ENCODE measurements around the gene SLC1A7.

The SLC1A7 gene

GRCh38 chr1:53090227-53091147 is 52.0 kb downstream of the SLC1A7 start:
- no peak for DNase-seq (ENCODE audit: low spot score)

GRCh38 chr1:53089478-53090226 is 52.8 kb downstream of the SLC1A7 start:
- no peak for DNase-seq (ENCODE audit: low spot score)

GRCh38 chr1:53088616-53089300 is 53.7 kb downstream of the SLC1A7 start:
- DNase-seq (ENCODE audit: low spot score), result no peak

GRCh38 chr1:53087332-53088285 is 54.8 kb downstream of the SLC1A7 start:
- no peak for DNase-seq (ENCODE audit: low spot score)

- DNase-seq (ENCODE audit: low spot score), result no peak
Measured at GRCh38 chr1:53086491-53087070, 55.9 kb downstream of the SLC1A7 start.

- DNase-seq (ENCODE audit: low spot score), result no peak
Measured at GRCh38 chr1:53085405-53085804, 57.0 kb downstream of the SLC1A7 start.

- DNase-seq (ENCODE audit: low spot score), result no peak
Measured at GRCh38 chr1:53084589-53084971, 57.9 kb downstream of the SLC1A7 start.

- no peak for DNase-seq (ENCODE audit: low spot score)
Measured at GRCh38 chr1:53083636-53084588, 58.5 kb downstream of the SLC1A7 start.

- no peak for DNase-seq (ENCODE audit: low spot score)
Measured at GRCh38 chr1:53082826-53083455, 59.5 kb downstream of the SLC1A7 start.

GRCh38 chr1:53081384-53082066 is 60.9 kb downstream of the SLC1A7 start:
- no peak for DNase-seq (ENCODE audit: low spot score)

- DNase-seq (ENCODE audit: low spot score), result no peak
Measured at GRCh38 chr1:53080769-53081168, 61.7 kb downstream of the SLC1A7 start.

- no peak for DNase-seq (ENCODE audit: low spot score)
Measured at GRCh38 chr1:53080041-53080440, 62.4 kb downstream of the SLC1A7 start.

- no peak for DNase-seq (ENCODE audit: low spot score)
Measured at GRCh38 chr1:53079251-53079650, 63.2 kb downstream of the SLC1A7 start.

- DNase-seq (ENCODE audit: low spot score), result no peak
Measured at GRCh38 chr1:53078333-53079101, 63.9 kb downstream of the SLC1A7 start.

GRCh38 chr1:53077599-53077965 is 64.9 kb downstream of the SLC1A7 start:
- no peak for DNase-seq (ENCODE audit: low spot score)

GRCh38 chr1:53076721-53077598 is 65.5 kb downstream of the SLC1A7 start:
- no peak for DNase-seq (ENCODE audit: low spot score)

GRCh38 chr1:53076165-53076564 is 66.3 kb downstream of the SLC1A7 start:
- DNase-seq (ENCODE audit: low spot score), result peak; percentile 5
